Tibial artery (tissue), 4 donors: ENCODE results near the gene UBR4.
"Not testable (repeated sequence)": the region's sequence is repeated elsewhere in the genome, so short reads cannot be mapped to it uniquely, and the experiment has no call there.

ENCODE experiments used
- DNase-seq, 2 donors: peaks; one replicate each; pipeline ENCODE4 v3.0.0-alpha.2; 2019
- H3K27ac ChIP-seq, 2 donors: fragments of 200-600 bp; sonication (generic) in 1 of 2; 1 replicate in 1 of 2; 2 replicates in 1 of 2; pipeline ENCODE4 v1.5.1; 2018 to 2019; ENCODE audit warnings: mild to moderate bottlenecking in 1 of 2
- H3K27me3 ChIP-seq, 2 donors: fragments of 200-600 bp; sonication (generic) in 1 of 2; one replicate each; pipeline versions ENCODE4 v1.5.1 to v1.6.0; 2016 to 2019
- H3K36me3 ChIP-seq, 3 donors: fragments of 200-600 bp; sonication (generic) in 2 of 3; one replicate each; pipeline ENCODE4 v1.5.1; 2016 to 2019; ENCODE audit warnings: mild to moderate bottlenecking in 2 of 3
- H3K4me1 ChIP-seq, 4 donors: fragments of 200-600 bp; sonication (generic) in 2 of 4; 1 replicate in 3 of 4; 2 replicates in 1 of 4; pipeline ENCODE4 v1.5.1; 2016 to 2019
- H3K4me3 ChIP-seq, 2 donors: fragments of 200-600 bp; sonication (generic) in 1 of 2; 1 replicate in 1 of 2; 2 replicates in 1 of 2; pipeline ENCODE4 v1.5.1; 2018 to 2019; ENCODE audit warnings: mild to moderate bottlenecking in 2 of 2
- H3K9me3 ChIP-seq, 3 donors: fragments of 200-600 bp; sonication (generic) in 1 of 3; one replicate each; pipeline ENCODE4 v1.5.1; 2016 to 2019
- intact Hi-C: fragments of 100-400 bp; cut with DNase I; formaldehyde crosslinking; loops from one replicate; pipeline ENCODE4 v1.15.0; 2023; ENCODE audit warnings: low total_unique reads
- TF ChIP-seq, protein P1 (sequence below), 2 experiments: fragments of 200-600 bp in 1 of 2; fragments of 450-650 bp in 1 of 2; IDR thresholded peaks; one replicate each; pipeline ENCODE4 v1.5.1; 2017 to 2019; ENCODE audit warnings: antibody characterized with exemption in 2 of 2, mild to moderate bottlenecking in 1 of 2, moderate library complexity in 1 of 2

The UBR4 gene

DNA sequence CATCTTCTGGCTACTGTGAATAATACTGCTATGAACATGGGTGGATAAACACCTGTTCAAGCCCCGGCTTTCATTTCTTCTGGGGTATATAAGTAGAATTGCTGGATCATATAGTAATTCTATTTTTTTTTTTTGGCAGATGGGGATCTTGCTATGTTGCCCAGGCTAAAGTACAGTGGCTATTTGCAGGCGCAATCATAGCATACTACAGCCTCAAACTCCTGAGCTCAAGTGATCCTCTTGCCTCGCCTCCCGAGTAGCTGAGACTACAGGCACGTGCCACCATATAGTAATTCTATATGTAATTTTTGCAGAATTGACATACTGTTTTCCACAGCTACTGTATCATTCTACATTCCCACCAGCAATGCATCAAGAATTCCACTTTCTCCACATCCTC lies 27.8 kb downstream of the UBR4 start:
- H3K36me3 ChIP-seq: peaks cover 72 to 100% (median 92%) of the 10 kb centered on the region in 3 donors

DNA sequence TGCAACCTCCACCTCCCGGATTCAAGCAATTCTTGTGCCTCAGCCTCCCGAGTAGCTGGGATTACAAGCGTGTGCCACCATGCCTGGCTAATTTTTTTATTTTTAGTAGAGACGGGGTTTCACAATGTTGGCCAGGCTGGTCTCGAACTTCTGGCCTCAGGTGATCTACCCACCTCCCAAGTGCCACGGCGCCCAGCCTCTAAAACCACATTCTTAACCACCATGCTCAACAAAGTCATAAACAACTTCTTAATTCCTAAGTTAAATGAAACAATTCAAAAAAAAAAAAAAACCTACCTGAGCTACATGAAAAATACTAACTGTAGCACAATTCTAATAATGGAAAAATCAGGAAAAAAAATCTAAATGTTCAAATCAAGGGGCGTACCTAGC lies 29.8 kb downstream of the UBR4 start:
- not testable (repeated sequence) for H3K4me1 ChIP-seq, H3K4me3 ChIP-seq, H3K9me3 ChIP-seq, H3K27me3 ChIP-seq, H3K27ac ChIP-seq, DNase-seq
- H3K36me3 ChIP-seq: peaks cover 72 to 100% (median 95%) of the 10 kb centered on the region in 3 donors
- intact Hi-C loops: loop anchor here (10.0 kb wide), 1 partner anchor 55 kb away; no protein-coding TSS in a partner anchor

More for the DNA sequence above, 27.8 kb downstream of the UBR4 start:
- Histone ChIP-seq H3K9me3 (no peaks in the 10 kb centered on the region), H3K27me3 (no peaks in the 10 kb centered on the region), H3K27ac (no peak overlapping the region), H3K4me3 (no peak overlapping the region), H3K4me1 (no peaks in the 10 kb centered on the region)
- DNase-seq: no peak
- intact Hi-C loops: loop anchor here (10.0 kb wide), 1 partner anchor 53 kb away; no protein-coding TSS in a partner anchor
- TF ChIP-seq, protein P1, sequence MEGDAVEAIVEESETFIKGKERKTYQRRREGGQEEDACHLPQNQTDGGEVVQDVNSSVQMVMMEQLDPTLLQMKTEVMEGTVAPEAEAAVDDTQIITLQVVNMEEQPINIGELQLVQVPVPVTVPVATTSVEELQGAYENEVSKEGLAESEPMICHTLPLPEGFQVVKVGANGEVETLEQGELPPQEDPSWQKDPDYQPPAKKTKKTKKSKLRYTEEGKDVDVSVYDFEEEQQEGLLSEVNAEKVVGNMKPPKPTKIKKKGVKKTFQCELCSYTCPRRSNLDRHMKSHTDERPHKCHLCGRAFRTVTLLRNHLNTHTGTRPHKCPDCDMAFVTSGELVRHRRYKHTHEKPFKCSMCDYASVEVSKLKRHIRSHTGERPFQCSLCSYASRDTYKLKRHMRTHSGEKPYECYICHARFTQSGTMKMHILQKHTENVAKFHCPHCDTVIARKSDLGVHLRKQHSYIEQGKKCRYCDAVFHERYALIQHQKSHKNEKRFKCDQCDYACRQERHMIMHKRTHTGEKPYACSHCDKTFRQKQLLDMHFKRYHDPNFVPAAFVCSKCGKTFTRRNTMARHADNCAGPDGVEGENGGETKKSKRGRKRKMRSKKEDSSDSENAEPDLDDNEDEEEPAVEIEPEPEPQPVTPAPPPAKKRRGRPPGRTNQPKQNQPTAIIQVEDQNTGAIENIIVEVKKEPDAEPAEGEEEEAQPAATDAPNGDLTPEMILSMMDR (IDR thresholded peaks at IDR 0.05): no peak

DNA sequence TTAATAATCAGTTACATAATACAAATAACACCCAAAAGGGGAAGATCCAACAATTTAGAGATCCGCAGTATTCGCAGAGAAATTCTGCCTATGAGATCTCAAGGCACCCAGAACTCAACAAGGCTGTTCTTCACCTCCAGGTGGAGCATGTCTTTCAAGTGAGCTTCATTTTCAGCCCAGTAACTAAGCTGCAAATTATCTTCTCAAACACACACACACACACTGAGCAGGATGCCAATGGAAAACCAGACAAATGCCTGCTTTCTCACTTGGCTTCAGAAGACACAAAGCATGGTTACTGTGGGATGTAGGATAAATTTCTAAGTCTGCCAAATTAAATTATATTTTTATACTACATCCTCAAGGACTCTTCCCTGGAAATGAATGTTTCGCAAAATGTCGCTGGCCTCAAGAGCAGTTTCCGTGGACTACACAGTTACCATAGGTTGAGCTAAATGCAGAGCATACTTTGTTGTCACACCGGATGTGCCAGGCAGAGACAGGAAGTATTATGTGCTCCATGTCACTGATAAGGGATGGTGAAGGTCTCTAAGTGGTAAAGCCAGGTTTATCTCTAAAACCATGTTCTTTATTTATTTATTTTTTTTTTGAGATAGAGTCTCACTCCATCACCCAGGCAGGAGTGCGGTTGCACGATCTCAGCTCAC lies 30.3 kb downstream of the UBR4 start:
- Histone ChIP-seq H3K27me3 (no peaks in the 10 kb centered on the region), H3K4me3 (no peak overlapping the region), H3K9me3 (no peaks in the 10 kb centered on the region), H3K27ac (no peak overlapping the region), H3K36me3 (peaks cover 72 to 100% (median 95%) of the 10 kb centered on the region in 3 donors), H3K4me1 (no peaks in the 10 kb centered on the region)
- TF ChIP-seq, protein P1 (IDR thresholded peaks at IDR 0.05): no peak
- DNase-seq: no peak
- intact Hi-C loops: loop anchor here (10.0 kb wide), 1 partner anchor 55 kb away; no protein-coding TSS in a partner anchor

DNA sequence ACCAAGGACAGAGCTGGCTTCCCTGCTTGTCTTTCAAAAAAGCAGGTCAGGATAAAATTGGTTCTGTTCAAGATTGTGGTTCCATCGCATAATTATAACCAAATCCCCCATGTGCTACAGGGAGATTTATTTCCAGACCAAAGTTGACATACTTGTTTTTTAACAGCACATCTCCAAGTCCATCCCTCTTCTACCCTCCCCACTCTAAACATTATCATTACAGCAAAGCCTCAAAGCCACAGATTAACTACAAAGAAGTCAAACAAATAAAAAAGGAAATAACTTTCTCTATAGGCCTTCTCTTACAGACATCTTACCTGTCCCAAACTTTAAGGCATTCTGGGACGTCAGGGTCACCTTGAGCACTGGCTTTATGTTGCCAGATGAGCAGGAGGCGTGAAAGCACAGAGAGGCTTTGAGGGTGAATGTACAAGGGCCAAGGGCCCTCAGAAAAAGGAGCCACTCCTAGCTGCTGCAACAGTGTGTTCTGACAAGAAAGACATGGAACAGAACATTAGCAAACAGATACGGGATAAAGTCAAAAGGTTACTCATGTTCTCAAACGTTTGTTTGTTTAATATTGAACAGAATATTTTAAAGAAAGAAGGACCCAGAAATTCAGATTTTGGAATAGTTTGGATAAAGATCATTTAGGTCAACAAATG lies 31.2 kb downstream of the UBR4 start:
- H3K4me1 ChIP-seq: no peaks in the 10 kb centered on the region
- H3K9me3 ChIP-seq: no peaks in the 10 kb centered on the region
- no peak overlapping the region for H3K4me3 ChIP-seq
- intact Hi-C loops: no loop called here
- TF ChIP-seq, protein P1 (IDR thresholded peaks at IDR 0.05): no peak
- no peak for DNase-seq
- peaks cover 71 to 100% (median 95%) of the 10 kb centered on the region in 3 donors for H3K36me3 ChIP-seq
- no peak overlapping the region for H3K27ac ChIP-seq
- H3K27me3 ChIP-seq: no peaks in the 10 kb centered on the region

DNA sequence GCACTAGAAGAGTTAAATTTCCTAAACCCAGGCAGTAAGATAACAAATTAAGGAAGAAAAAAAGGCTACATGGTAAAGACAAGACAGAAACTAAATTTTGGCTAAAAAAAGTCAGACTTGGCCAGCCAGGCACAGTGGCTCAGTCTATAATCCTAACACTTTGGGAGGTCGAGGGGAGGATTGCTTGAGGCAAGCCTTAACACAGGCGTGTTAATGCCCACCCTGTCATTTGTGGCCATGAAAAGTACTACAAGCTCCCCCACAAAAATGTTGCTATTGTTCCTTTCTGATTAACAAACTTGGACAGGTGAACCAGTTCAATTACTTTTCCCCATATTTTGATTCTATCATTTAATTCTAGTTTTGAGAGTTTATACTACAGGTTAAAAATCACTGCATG lies 32.3 kb downstream of the UBR4 start:
- Histone ChIP-seq H3K4me1 (no peaks in the 10 kb centered on the region), H3K9me3 (no peaks in the 10 kb centered on the region), H3K4me3 (no peak overlapping the region), H3K27ac (no peak overlapping the region), H3K27me3 (no peaks in the 10 kb centered on the region), H3K36me3 (peaks cover 71 to 100% (median 95%) of the 10 kb centered on the region in 3 donors)
- intact Hi-C loops: no loop called here
- TF ChIP-seq, protein P1 (IDR thresholded peaks at IDR 0.05): no peak
- DNase-seq: no peak

DNA sequence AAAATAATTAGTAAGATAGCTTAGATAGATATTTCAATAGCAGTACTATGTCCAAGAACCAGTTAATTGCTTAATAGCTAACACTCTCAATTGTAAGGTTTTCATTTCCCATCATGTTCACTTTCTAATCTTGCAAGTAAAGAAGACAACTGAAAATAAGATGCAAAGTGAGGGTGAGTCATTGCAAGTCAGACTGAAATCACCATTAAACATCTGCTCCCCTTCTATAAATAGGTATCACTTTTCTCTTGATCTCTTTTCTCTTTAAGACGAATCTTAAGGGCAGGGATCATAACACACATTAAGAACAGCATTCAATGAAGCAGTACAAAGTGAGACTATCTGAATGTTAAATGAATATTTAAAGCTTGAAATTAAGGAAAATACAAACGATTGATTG lies 40.4 kb downstream of the UBR4 start:
- no peaks in the 10 kb centered on the region for H3K9me3 ChIP-seq
- peaks cover 97 to 100% (median 99%) of the 10 kb centered on the region in 3 donors for H3K36me3 ChIP-seq
- H3K4me3 ChIP-seq: no peak overlapping the region
- intact Hi-C loops: no loop called here
- DNase-seq: no peak
- no peaks in the 10 kb centered on the region for H3K4me1 ChIP-seq
- TF ChIP-seq, protein P1 (IDR thresholded peaks at IDR 0.05): no peak
- H3K27ac ChIP-seq: no peak overlapping the region
- H3K27me3 ChIP-seq: no peaks in the 10 kb centered on the region
